Subcutaneous adipose tissue (tissue), 4 donors: Measurements from ENCODE around the gene CCDC47. TPM values are rescaled to one million over a fixed set of nuclear protein-coding genes. Genes with fewer than 3 reads are reported as not detected.

ENCODE experiments used
- total RNA-seq, 4 donors: library from RNA; depleted of rRNA; stranded (reverse); fragments of >200 nt; gene quantifications; one replicate each; pipeline ENCODE4 v1.1.0, GENCODE V29; 2016
- TF ChIP-seq, protein P1 (sequence below): fragments of 450-650 bp; IDR thresholded peaks from one replicate; pipeline ENCODE4 v1.5.1; 2016; ENCODE audit warnings: low read depth, mild to moderate bottlenecking, control low read depth, antibody characterized with exemption, moderate library complexity

Gene CCDC47
- total RNA-seq, 4 donors from 2014 or later, result 45.6 to 60.0 (median 51.3) TPM

GRCh38 chr17:63798572-63799106, 25.2 kb upstream of the CCDC47 start:
- TF ChIP-seq, protein P1, sequence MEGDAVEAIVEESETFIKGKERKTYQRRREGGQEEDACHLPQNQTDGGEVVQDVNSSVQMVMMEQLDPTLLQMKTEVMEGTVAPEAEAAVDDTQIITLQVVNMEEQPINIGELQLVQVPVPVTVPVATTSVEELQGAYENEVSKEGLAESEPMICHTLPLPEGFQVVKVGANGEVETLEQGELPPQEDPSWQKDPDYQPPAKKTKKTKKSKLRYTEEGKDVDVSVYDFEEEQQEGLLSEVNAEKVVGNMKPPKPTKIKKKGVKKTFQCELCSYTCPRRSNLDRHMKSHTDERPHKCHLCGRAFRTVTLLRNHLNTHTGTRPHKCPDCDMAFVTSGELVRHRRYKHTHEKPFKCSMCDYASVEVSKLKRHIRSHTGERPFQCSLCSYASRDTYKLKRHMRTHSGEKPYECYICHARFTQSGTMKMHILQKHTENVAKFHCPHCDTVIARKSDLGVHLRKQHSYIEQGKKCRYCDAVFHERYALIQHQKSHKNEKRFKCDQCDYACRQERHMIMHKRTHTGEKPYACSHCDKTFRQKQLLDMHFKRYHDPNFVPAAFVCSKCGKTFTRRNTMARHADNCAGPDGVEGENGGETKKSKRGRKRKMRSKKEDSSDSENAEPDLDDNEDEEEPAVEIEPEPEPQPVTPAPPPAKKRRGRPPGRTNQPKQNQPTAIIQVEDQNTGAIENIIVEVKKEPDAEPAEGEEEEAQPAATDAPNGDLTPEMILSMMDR, result no peak

- TF ChIP-seq, protein P1, result no peak
Observed at GRCh38 chr17:63792055-63792729, 18.8 kb upstream of the CCDC47 start.

- TF ChIP-seq, protein P1, result no peak
Observed at GRCh38 chr17:63790057-63790456, 16.7 kb upstream of the CCDC47 start.

GRCh38 chr17:63786971-63787711, 13.7 kb upstream of the CCDC47 start:
- TF ChIP-seq, protein P1, result no peak

DNA sequence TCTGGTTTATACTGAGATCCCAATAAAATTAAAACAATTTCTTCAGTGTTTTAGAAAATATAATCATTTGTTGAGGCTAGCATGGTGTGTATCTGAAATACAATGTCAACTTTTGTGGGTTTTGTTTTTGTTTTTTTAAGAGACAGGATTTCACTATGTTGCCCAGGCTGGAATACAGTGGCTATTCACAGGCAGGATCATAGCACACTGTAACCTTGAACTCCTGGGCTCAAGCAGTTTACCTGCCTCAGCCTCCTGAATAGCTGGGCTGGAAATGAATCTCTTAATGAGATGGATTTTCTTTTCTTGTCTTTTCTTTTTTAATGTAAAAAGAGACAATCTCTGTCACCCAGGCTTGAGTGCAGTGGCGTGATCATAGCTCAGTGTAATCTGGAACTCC, 12.7 kb upstream of the CCDC47 start:
- TF ChIP-seq, protein P1, result no peak

DNA sequence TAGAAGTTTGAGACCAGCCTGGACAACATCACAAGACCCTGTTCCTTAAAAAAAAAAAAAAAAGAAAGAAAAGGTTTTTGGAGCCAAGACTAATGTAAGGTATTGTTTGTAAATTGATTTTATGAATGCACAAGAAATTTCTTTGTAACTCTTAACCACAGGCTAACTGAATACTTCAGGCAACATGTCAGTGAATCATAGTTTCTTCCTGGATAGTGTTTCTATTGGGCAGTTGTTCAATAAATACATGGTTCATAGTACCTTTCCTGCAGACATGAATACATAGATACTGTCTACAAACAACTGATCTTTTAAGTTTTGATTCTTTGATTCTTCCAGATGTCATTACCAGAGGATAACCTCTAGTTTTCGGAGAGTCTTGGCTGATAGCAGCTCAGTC, 12.2 kb upstream of the CCDC47 start:
- TF ChIP-seq, protein P1, result no peak

DNA sequence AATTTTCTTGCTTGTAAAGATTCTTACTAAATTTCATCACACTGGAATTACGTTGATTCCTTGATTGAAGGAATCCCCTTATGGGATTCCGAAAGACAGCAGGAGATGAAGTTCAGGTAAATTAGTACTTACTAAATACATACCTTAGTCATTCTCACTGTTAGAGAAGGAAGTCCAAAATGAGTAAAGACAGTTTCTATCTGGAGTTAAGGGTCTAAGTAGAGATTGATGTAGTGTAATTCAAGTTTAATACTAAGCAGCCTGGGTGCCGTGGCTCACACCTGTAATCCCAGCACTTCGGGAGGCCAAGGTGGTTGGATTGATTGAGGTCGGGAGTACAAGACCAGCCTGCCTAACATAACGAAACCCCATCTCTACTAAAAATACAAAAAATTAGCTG, 10.1 kb upstream of the CCDC47 start:
- TF ChIP-seq, protein P1, result no peak
